HG03097 (cell line): ENCODE data around the gene TOP1.

Experiments used
- ATAC-seq: cut with Tn5 transposase; IDR thresholded peaks from one replicate; pipeline ENCODE4 v1.9.1; 2021; ENCODE audit not compliant: unreplicated experiment, low FRiP score

Gene TOP1

GRCh38 chr20:41032271-41032670 is 3.6 kb downstream of the TOP1 start:
- no peak for ATAC-seq

GRCh38 chr20:41034239-41034638 is 5.6 kb downstream of the TOP1 start:
- ATAC-seq: no peak

- no peak for ATAC-seq
Observed at GRCh38 chr20:41035207-41035606, 6.6 kb downstream of the TOP1 start.

GRCh38 chr20:41037179-41037578 is 8.6 kb downstream of the TOP1 start:
- ATAC-seq: no peak

- no peak for ATAC-seq
Observed at GRCh38 chr20:41038149-41038877, 9.7 kb downstream of the TOP1 start.

DNA sequence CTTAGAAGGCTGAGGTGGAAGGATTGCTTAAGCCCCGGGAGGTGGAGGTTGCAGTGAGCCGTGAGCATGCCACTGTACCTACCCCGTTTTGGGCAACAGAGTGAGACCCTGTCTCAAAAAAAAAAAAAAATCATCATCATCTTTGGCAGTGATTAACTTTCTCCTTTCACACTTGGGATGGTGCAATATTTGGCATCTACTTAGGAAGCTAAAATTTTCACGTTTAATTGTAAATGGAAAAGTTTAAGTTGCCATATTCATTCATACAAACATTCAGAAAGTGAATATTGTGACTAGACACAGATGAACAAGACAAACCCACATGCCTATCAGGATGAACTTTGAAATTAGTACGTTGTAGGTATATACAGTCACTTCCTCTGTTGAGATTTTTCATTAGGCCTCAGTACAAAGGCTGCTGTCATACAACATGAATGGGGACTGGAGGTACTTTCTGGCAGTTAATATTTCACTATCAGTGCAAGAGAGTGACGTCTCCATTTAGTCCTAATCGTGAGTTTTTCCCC is 10.3 kb downstream of the TOP1 start:
- no peak for ATAC-seq

- ATAC-seq: no peak
Observed at GRCh38 chr20:41040855-41041254, 12.2 kb downstream of the TOP1 start.

- no peak for ATAC-seq
Observed at GRCh38 chr20:41041693-41042092, 13.1 kb downstream of the TOP1 start.

GRCh38 chr20:41044409-41045062 is 15.9 kb downstream of the TOP1 start:
- no peak for ATAC-seq

- no peak for ATAC-seq
Observed at GRCh38 chr20:41045671-41046070, 17.0 kb downstream of the TOP1 start.

- ATAC-seq: no peak
Observed at GRCh38 chr20:41046716-41047115, 18.1 kb downstream of the TOP1 start.

GRCh38 chr20:41047279-41047974 is 18.8 kb downstream of the TOP1 start:
- ATAC-seq: no peak

GRCh38 chr20:41047975-41048305 is 19.3 kb downstream of the TOP1 start:
- ATAC-seq: no peak

- ATAC-seq: no peak
Observed at GRCh38 chr20:41048461-41049301, 20.1 kb downstream of the TOP1 start.

DNA sequence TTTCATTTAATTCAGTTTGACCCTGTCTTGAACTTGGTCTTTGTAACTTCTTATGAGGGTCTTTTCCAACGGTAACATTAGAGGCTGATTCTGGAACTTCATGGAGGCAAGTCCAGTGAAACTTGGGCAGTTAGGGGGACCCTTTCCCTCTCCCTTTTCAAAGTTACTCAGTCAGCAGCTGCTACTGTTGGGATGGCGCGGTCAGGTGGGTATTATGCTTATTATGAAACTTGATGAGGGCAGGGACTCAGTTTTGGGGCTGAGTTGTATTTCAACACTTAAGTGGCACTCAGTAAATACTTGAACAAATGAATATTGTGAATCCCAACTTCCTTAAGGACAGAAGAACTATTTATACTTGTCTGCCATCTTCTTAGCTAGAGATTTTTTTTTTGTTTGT is 20.8 kb downstream of the TOP1 start:
- no peak for ATAC-seq

GRCh38 chr20:41050361-41051008 is 21.9 kb downstream of the TOP1 start:
- ATAC-seq: no peak

- no peak for ATAC-seq
Observed at GRCh38 chr20:41051009-41051825, 22.6 kb downstream of the TOP1 start.

DNA sequence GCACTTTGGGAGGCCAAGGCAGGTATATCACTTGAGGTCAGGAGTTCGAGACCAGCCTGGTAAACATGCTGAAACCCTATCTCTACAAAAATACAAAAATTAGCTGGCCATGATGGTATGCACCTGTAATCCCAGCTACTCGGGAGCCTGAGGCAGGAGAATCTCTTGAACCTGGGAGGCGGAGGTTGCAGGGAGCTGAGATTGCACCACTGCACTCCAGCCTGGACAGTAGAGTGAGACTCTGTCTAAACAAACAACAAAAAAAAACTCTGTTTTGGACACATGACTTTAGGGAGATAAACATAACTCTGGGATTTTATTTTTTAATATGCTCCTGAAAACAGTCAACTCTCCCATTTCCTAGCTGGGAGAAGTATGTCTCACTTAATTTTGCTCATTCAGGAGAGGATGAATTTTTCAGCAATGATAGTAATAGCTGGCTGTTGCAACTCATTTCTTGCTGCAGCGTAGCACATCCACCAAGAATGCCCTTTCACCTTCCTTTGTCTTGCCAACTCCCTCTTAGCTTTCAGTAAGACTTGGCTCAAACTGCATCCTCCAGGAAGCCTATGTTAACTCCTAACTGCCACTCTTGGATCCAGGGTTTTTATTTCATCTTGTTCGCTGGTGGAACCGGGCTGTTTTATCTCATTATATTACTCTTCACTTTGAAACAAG is 24.3 kb downstream of the TOP1 start:
- ATAC-seq: no peak
